ENCODE measurements around the gene IQGAP3.

Gene IQGAP3

GRCh38 chr1:156581661-156582387 is 9.5 kb upstream of the IQGAP3 start:
- H3K36me3 ChIP-seq (ENCODE audit: insufficient read depth), result no peaks in the 10 kb centered on the region
- H3K9ac ChIP-seq, result no peak overlapping the region
- peaks cover 11% of the 10 kb centered on the region for H3K4me1 ChIP-seq (ENCODE audit: low read depth, poor library complexity, severe bottlenecking)
- H3K79me2 ChIP-seq (ENCODE audit: insufficient read depth, low read depth), result no peaks in the 10 kb centered on the region
- no peaks in the 10 kb centered on the region for H3K27me3 ChIP-seq (ENCODE audit: insufficient read depth, low read depth)
- H3K4me3 ChIP-seq (IDR thresholded peaks at IDR 0.05; ENCODE audit: insufficient read depth, low read depth, low read length), result no peak overlapping the region
- no peak overlapping the region for H3K4me2 ChIP-seq
- no peak overlapping the region for H3K27ac ChIP-seq
- H2AFZ ChIP-seq (ENCODE audit: low read depth), result no peak overlapping the region
- no peaks in the 10 kb centered on the region for H4K20me1 ChIP-seq (ENCODE audit: insufficient read depth)
- TF ChIP-seq CTCF (conservative IDR thresholded peaks at IDR 0.05; ENCODE audit: low read depth, low read length), result no peak

- Histone ChIP-seq H4K20me1 (ENCODE audit: insufficient read depth) (no peaks in the 10 kb centered on the region), H3K4me3 (IDR thresholded peaks at IDR 0.05; ENCODE audit: insufficient read depth, low read depth, low read length) (no peak within 1 kb of the TSS), H3K79me2 (ENCODE audit: insufficient read depth, low read depth) (no peaks in the 10 kb centered on the region), H3K27me3 (ENCODE audit: insufficient read depth, low read depth) (peaks cover 4% of the 10 kb centered on the region; the same call in 1 of the 2 replicates), H3K9ac (no peak within 1 kb of the TSS), H2AFZ (ENCODE audit: low read depth) (no peak within 1 kb of the TSS), H3K4me2 (no peak within 1 kb of the TSS), H3K4me1 (ENCODE audit: low read depth, poor library complexity, severe bottlenecking) (peaks cover 8% of the 10 kb centered on the region), H3K36me3 (ENCODE audit: insufficient read depth) (no peaks in the 10 kb centered on the region), H3K27ac (no peak within 1 kb of the TSS)
- no peak for TF ChIP-seq CTCF (conservative IDR thresholded peaks at IDR 0.05; ENCODE audit: low read depth, low read length)
Observed at GRCh38 chr1:156579472-156579871, 7.1 kb upstream of the IQGAP3 start, which contains the start of gene TTC24. Gene TTC24 (plus strand): TSS chr1:156579723. CDS start chr1:156581365, 1,642 bp downstream.

GRCh38 chr1:156578055-156578454 is 5.7 kb upstream of the IQGAP3 start:
- no peak overlapping the region for H3K4me2 ChIP-seq
- H2AFZ ChIP-seq (ENCODE audit: low read depth), result no peak overlapping the region
- H3K36me3 ChIP-seq (ENCODE audit: insufficient read depth), result no peaks in the 10 kb centered on the region
- no peaks in the 10 kb centered on the region for H3K4me1 ChIP-seq (ENCODE audit: low read depth, poor library complexity, severe bottlenecking)
- H3K9ac ChIP-seq, result no peak overlapping the region
- H3K27me3 ChIP-seq (ENCODE audit: insufficient read depth, low read depth), result peaks cover 4% of the 10 kb centered on the region; the same call in 1 of the 2 replicates
- H4K20me1 ChIP-seq (ENCODE audit: insufficient read depth), result no peaks in the 10 kb centered on the region
- no peak overlapping the region for H3K4me3 ChIP-seq (IDR thresholded peaks at IDR 0.05; ENCODE audit: insufficient read depth, low read depth, low read length)
- no peak for TF ChIP-seq CTCF (conservative IDR thresholded peaks at IDR 0.05; ENCODE audit: low read depth, low read length)
- no peak overlapping the region for H3K27ac ChIP-seq
- H3K79me2 ChIP-seq (ENCODE audit: insufficient read depth, low read depth), result no peaks in the 10 kb centered on the region

- no peak overlapping the region for H2AFZ ChIP-seq (ENCODE audit: low read depth)
- H3K9ac ChIP-seq, result no peak overlapping the region
- no peaks in the 10 kb centered on the region for H3K79me2 ChIP-seq (ENCODE audit: insufficient read depth, low read depth)
- H3K27ac ChIP-seq, result no peak overlapping the region
- peaks cover 4% of the 10 kb centered on the region; the same call in 1 of the 2 replicates for H3K27me3 ChIP-seq (ENCODE audit: insufficient read depth, low read depth)
- H3K36me3 ChIP-seq (ENCODE audit: insufficient read depth), result no peaks in the 10 kb centered on the region
- no peaks in the 10 kb centered on the region for H4K20me1 ChIP-seq (ENCODE audit: insufficient read depth)
- no peak for TF ChIP-seq CTCF (conservative IDR thresholded peaks at IDR 0.05; ENCODE audit: low read depth, low read length)
- no peak overlapping the region for H3K4me2 ChIP-seq
- no peak overlapping the region for H3K4me3 ChIP-seq (IDR thresholded peaks at IDR 0.05; ENCODE audit: insufficient read depth, low read depth, low read length)
- peaks cover 3% of the 10 kb centered on the region for H3K4me1 ChIP-seq (ENCODE audit: low read depth, poor library complexity, severe bottlenecking)
Observed at GRCh38 chr1:156577550-156577949, 5.2 kb upstream of the IQGAP3 start.

Measured in KMS-11 (cell line).